Stimulated activated CD4-positive, alpha-beta T cell treated with anti-CD3 and anti-CD28 coated beads, TNF-alpha, amount 100 ng/mL, for 24 hours (primary cell): ENCODE measurements around the gene CNIH3.
"Not testable (repeated sequence)": the region's sequence is repeated elsewhere in the genome, so short reads cannot be mapped to it uniquely, and the experiment has no call there.

Experiments
- DNase-seq, 3 experiments: peaks; one replicate each; pipeline ENCODE4 v3.0.0-alpha.2; 2020; ENCODE audit warnings: low read depth in 3 of 3

Gene CNIH3

DNA sequence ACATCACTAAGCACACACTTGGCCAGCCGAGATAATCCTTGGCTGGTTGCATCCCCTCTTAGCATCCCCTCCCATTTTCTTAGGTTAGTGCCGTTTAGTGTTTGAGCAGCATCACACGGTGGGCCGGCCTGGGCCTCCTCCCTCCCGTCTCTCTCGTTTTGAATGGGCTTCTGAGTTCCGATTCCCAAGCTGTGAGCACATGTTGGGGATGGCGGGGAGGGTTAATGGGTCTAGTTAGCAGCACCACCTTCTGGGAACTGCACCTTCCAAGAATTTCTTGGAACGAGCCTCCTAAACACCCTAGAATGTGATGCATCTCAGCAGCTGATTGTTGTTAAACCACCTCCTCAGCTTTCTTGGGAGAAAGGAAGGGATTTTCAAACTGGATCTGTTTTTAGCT lies 73.3 kb downstream of the CNIH3 start:
- DNase-seq: no peak

DNA sequence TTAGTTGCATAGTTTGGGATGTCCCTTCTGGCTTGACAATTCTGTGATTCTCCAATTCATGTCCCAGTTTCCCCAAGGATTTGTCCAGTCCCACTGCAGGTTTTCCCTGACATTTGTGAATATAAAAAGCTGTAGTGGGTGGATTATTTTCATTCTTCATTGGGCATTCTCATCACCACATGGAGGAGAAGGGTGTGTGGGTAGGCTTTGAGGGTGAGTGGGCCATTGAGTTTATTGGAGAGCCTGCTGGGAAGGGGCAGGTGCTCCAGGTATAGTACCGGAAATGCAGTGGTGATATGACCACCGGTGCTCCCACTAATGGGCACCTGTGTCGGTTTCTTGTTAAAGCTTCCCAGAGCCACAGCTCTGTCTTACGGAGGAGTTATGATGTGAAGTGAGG lies 74.5 kb downstream of the CNIH3 start:
- DNase-seq: no peak

DNA sequence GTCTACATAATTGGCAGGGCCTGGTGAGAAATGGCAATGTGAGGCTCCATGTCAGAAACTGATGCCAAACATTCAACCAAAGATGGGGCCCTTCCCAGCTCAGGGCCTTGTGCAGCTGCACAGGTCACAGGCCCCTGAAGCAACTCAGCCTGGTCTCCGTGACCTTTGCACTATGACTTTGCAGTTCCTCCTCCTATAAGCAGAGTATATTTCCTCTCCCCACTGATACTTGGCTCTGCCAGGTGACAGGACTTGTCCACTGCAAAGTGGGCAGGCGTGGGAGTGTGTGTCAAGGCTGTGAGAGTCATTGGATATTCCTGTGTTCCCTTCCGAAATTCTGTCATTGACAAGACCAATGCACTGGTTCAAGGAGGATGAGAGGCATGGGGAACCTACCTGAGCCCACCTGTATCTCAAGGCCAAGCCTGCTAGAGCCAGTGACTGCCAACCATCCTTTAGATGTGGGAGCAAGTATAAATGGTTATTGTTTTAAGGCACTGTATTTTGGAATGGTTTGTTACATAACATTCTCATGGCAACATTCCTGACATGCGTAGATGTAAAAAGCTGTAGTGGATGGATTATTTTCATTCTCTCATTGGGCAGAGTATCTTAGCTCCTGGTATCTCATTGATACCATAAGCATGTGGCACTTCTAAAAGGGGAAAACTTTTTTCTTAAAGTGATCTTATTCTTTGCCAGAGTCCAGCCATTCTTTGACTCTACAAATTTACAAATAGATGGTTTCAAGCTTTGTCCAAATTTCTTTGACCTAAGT lies 75.2 kb downstream of the CNIH3 start:
- DNase-seq: no peak

DNA sequence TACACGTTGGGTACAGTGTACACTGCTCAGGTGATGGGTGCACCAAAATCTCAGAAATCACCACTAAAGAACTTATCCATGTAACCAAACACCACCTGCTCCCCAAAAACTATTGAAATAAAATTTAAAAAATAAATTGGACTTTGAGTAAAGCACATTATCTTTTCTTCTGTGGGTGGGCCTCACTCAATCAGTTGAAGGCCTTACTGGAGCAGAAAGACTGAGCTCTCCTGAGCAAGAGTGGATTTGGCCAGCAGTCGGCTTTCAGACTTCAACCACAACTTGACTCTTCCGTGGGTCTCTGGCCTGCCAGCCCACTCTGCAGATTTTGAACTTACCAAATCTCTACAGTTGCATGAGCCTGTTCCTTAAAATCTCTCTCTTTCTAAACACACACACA lies 78.9 kb downstream of the CNIH3 start:
- DNase-seq: no peak

DNA sequence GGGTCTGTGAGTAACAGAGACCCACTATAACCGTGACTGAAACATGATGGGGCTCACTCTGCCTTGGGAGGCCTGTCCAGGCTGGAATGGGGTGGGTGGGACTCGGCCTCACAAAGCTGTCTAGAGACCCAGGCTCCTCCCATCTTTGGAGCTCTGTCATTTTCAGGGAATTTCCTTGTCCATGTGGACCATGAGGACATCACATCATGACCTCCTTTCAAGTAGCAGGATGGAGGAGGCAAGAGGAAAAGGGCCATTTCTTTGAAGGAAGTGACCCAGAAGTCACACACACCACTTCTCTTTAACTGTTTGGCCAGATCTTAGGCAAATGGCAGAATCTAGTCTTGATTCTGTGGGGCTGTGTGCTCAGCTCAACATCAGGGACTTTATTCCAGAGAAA lies 79.9 kb downstream of the CNIH3 start:
- DNase-seq: no peak

DNA sequence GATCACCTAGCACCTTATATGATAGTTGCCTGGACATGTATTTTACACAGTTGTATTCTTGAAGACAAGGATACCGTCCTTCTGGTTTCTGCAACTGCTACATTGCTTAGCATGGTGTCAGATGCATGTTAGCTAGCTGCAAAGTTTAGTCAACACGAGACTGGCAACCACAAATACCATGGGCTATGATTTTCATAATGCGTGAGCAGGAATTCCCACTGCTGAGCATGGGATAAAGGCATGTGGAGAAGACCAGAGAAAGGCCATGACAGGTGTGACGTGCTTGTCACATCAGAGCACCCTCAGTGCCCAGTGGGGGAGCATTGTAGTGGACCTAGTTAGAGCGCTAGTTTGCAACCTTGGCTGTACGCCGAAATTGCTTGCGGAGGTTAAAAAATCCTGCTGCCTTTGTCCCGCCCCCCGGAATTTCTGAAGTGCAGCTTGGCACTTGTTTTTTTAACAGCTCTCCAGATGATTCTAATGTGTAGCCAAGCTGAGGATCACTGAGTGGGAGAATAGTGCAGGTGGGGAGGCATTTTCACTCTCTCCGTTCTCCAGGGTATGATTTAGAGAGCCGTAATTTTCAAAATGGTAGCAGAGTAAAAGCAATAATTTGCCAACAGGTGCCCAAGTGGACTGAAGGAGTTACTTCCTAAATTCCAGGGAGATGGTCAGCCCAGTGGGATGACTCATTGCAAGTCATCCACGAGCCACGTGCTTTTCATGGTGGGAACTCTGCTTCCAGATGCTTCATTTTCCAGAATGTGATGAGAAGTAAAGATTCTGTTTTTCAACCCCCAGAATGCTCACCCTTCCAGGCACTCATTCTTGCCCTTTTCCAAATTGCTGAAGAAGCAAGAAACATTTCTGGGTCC lies 81.0 kb downstream of the CNIH3 start:
- DNase-seq: no peak

DNA sequence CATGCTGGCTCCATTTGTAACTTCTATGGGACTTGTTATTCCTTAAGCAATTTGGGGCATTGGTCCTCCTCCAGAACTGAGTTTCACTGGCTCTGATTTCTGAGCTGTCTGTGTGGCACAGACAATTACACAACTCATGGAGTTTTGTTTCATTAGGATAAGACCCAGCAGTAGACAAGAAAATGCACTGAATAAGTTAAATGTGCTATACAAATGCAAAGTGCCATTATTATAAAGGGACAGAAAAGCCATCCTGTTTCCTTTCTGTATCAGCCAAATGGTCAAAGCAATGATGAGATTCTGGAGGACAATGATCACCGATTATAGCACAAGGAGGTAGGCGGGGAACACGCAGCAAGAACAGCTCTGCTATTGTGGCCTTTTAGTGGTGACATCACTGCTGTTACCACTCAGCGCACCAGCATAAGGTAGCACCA lies 81.9 kb downstream of the CNIH3 start:
- no peak for DNase-seq

DNA sequence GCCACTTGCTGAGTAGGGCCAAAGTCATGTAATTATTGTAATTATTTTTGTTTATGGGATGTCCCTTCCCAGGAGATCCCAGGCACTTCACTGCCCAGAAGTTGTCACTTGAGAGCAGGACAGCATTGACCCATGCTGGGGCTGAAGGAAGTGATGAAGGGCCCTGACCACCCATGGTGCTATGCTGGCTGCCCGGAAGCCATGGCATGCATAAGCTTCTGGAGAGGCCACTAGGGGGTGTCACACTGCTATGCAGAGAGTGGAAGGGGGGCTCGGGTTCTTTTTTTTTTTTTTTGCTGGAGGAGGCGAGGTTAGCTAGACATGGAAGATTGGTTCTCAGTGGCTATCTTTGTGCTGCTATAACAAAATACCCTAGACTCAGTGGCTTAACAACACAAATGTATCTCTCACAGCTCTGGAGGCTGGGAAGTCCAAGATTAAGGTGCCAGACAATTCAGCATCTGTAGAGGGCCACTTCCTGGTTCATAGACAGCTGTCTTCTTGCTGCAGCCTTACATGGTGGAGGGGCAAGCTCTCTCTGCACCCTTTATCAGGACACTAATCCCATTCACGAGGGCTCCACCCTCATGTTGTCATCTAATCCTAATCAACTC lies 84.9 kb downstream of the CNIH3 start:
- no peak for DNase-seq

DNA sequence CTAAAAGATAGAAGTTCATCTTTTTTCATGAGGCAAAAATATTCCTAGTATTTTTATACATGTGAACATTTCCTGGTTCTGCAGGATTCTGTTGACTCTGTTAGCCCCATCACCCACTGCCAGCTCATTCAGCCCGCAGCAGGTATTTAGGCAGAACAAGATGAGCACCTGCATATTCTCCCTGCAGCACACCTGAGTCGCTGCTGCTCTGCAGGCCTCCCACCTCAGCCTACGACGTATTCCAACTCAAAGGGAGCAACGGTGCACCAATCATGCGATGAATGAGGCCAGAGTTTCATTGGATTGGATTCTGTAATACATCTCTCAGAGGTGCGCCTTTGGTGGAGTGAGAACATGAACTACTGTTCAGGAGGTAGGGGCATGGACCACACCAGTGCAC lies 87.6 kb downstream of the CNIH3 start:
- DNase-seq: no peak

DNA sequence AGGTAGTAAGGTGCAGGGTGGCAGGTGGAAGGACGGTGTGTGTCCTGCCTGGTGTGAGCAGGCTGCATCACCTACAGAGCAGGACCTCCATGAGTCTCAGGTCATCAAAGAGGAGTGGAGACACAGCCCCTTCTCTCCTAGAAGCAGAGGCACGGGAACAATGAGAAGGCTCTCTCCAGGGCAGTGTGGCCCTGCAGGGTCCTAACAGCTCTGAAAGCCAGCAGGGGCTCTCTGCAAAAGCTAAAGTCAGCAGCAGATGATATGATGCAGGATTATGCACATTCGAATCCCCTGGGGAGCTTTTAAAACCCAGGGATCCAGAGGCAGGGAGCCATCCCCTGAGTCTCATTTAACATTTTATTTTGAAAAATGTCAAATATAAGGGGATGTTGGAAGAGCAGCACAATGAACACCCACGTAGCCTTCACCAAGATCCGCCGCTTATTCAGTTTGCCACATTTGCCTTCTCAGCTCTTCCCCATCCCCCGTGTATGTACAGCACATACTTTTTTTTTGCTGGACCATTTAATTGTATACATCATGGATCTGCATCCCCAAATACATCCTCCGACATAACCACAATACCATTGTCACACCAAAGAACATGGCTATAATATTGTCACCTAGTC lies 88.1 kb downstream of the CNIH3 start:
- no peak for DNase-seq

DNA sequence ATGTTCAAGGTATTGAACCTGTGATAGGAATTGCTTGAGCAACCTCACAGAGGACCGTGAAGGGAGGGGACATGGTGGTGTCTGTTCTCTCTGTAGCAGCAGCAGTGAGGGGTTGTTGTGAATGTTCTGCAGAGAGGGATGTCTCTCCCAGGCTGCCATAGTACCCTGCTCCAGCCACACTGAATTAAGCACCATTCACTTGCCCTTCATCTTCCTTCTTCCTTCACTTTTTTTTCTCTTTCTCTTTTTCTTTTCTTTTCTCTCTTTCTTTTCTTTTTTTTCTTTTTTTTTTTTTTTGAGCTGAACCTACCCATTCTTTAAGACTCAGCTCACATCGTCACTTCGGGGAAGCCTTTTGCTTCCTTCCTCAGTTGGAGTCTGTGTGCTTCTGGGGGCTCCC lies 89.5 kb downstream of the CNIH3 start:
- DNase-seq: no peak

DNA sequence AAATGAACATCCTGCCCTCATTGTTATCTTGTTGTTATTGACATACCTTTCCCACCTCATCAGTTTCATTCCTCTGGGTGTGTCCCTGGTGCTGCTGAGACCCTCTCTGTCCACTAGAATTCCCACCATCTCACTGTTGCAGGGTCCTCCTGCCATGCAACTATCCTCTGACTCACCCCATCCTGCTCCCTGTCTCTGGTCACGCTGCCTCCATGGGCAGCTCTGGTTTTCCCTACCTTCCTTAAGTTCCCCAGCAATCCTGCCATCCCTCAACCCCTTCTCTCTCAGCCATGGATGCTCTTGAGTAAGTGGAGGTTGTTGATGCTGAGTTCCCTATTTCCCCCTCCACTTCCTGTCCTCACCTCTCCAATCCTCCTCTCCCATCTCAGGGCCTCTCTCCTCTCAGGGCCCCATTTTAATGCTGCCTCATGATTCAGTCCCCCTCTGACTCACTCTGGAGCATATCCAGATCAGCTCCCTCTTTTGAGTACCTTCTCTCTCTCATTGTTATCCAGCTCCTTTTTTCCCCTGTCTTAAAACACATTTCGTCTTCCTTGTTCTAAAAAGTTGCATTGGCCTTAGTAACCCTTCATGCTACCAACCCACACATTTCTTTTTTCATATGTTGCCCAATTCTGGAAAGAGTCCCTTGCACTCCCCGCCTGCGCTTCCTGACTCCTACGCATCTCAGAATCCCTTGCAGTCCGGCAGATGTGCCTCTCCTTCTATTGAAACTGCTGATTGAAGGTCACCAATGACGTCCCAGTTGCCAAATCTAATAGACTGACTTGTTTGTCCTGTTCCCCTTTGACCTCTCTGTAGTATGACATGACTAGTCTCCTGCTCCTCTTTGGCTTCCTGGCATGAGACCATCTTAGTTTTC lies 92.0 kb downstream of the CNIH3 start:
- DNase-seq: no peak

DNA sequence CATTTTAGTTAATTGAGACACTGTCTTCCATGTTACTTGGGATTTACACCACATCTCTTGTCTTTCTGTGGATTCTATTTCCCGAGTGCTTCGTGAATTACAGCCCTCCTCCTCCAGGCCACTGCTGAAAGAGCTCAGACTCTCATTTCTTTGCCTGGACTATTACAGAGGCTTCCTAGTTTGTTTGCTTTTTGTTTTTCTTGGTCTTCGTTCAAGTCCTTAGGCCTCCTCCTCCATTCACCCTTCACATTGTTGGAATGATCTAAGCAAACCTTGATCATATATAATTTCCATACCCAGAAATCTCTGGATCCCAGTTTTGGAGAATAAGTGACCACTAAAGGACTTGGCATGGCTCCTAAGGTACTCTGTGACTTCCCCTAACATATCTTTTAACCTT lies 94.1 kb downstream of the CNIH3 start:
- DNase-seq: no peak

DNA sequence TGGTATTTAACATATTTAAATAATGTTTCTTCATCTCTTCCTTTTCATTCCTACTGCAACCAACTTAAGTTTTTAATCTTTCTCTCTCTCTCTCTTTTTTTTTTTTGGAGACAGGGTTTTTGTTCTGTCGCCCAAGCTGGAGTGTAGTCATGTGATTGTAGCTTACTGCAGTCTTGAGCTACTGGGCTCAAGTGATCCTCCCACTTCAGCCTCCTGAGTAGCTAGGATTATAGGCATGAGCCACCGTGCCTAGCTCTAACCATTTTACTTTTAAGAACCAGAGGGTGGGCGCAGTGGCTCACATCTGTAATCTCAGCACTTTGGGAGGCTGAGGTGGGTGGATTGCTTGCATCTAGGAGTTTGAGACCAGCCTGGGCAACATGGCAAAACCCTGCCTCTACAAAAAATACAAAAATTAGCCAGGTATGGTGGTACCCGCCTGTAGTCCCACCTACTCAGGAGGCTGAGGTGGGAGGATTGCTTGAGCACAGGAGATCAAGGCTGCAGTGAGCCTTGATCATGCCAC lies 95.2 kb downstream of the CNIH3 start:
- DNase-seq: not testable (repeated sequence)

DNA sequence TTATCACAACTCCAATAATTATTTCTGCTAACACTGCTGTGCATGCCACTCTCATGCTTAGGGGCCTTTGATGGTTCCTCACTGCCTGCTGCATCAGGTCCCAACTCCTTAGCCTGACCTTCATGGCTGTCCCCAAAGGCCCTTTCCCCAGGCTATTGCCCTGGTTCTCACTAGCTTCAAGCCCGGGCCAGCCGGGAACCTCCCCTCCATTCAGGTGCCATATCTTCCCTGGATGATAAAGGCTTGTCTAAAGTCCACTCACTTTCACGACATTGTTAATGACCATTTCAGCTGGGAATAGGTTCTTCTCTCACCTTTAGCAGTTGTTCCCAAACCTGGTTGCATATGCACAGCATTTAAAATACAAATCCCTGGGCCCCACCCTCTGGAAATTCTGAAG lies 95.8 kb downstream of the CNIH3 start:
- DNase-seq: no peak

DNA sequence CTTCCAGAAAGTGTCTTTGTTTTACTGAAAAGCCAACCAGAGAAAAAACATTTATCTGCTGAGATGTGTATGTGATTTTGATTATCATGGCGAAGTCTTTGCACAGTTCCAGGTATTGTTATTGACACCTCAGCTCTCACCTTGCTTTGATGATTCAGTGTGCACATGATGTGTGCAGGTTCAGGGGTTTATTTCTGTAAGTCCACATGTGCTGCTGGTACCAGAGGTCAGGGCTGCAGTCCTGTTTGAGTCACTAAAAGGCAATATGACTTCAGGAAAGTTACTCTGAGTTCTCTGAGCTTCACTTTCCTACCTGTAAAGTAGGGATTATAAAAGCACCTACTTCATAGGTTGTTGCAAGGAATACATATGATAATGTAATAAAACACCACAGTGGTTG lies 97.1 kb downstream of the CNIH3 start:
- no peak for DNase-seq

DNA sequence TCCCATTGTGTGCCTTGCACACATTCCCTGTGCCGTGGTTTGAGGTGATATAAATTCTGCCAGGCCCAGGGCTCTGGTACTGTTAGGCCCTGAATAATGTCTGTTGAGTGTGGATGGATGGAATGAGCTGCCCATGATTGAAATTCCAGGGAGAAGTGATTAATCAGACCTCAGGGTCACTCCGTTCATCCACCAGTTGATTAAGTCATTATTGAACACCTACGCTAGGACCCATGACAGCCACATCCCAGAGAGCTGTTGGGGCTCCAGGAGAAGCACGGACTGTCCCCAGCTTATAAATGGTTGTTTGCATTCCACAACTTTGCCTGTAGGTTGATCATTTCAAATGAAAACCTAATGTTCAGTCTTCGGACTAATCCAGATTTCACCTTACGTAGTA lies 98.4 kb downstream of the CNIH3 start:
- DNase-seq: no peak

DNA sequence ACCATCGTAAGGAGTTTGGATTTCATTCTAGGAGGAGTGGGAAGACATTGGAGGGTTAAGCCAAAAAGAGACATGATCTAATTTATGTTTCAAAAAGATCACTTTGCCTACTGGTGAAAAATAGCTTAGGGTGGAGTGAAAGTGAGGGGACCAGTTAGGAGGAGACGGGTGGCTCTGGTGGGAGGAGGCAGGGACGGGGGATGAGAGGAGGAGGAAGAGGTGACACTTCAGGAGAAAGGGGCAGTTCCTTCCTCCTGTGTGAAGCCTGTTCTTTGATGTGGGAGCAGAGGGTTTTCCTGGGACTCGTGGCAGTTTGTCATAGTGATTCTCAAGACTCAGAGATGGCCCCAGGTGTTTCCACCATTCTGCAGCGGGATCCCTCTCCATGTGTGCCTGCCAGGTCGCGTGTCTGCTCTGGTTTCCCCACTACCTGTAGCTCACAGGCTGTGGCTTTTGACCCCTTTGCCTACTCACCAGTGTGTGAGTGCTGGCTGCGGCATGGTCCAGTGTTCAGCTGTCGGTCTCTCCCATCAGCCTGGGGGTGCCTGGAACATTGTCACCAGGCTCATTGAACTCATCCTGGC lies 102.4 kb downstream of the CNIH3 start:
- DNase-seq: no peak

DNA sequence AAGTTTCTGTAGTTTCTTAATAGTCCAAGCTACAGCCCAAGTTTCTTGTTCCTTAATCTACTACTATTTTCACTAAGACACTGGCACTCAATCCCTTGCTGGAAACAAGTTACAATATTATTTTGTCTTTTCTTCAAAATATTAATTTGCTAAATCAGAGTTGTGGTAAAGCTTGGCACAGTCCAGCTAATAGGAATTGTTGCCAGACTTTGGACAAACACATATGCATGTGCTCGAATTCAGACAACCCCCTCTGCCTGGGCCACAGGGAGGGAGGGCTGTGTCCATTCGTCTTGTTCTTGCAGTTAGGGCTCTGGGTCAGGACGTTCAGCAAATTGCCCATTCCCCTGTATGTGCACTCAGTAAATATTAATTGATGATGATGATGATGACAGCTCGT lies 103.6 kb downstream of the CNIH3 start:
- DNase-seq: no peak

DNA sequence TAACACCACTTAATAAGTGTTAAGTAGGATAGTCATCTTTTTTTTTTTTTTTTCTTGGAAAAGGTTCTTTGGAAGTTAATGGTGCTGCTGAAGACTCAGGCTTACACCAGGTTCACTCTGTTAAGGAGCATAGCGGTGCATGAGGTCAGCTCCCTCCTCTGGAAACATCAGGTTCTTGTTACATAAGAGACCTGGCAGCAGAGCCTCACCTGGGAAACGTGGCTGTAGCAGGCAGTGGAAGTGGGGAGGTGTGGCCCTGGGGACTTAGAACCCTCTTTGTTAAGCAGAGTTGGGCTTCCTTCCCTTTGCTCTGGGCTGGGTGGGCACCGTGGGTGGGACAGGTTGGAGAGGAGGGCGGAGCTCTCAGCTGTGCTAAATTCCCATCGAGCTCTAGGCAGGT lies 104.1 kb downstream of the CNIH3 start:
- no peak for DNase-seq

DNA sequence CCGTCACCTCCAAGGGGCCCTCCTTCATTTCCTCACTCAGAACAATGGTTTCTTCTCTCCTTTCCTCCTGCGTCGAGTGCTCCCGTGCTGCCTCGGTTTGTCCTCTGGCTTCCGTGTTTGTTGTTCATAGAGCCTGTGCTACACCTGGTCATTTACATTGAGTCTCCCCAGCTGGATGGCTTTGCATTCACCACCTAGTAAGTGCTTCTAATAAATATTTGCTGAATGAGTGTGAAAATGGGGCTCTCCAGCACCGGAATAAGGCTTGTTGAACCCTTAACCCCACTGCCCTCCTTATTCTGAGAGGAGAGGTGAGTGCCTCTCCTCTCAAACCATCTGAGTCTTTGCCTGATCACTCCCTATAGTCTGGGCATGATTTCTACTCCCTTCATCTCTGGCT lies 104.9 kb downstream of the CNIH3 start:
- DNase-seq: no peak
